Measurements from ENCODE around the gene PIGT.

DNA sequence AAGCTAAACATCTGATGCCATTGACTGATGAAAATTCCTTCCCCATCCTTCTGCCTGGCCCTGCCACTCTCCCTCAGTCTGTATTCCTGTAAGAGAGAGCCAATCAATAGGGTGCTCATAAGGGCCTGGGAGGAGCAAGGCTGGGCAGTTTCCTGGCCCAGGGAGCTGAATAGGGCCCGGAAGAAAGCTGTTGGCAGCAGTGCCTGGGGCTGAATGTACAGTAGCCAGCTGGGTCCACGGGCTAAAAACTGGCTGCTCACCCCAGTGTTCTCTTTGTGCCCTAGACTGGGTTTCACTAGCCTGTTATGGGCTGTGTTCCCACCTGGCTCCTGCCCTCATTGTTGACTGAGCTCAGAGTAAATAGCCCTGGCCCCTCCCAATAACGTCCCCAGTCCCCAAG is 51.9 kb downstream of the PIGT start:
- no peak for TF ChIP-seq POLR2A (IDR thresholded peaks at IDR 0.05; ENCODE audit: low read depth, low read length)
- no peak for TF ChIP-seq POLR2AphosphoS5 (IDR thresholded peaks at IDR 0.05; ENCODE audit: low read depth, low read length)
- TF ChIP-seq TAF1 (IDR thresholded peaks at IDR 0.05; ENCODE audit: low read depth, low read length), result no peak

All from GM12891 (cell line).